Left renal cortex interstitium (tissue), 4 donors: ENCODE data around the gene PKNOX2. TPM values are rescaled to one million over a fixed set of nuclear protein-coding genes. Genes with fewer than 3 reads are reported as not detected.

Experiments
- DNase-seq, 4 donors: peaks; one replicate each; pipeline ENCODE4 v3.0.0-alpha.2; 2013; ENCODE audit warnings: low read depth in 4 of 4, low spot score in 2 of 4, missing footprints in 1 of 4
- polyA plus RNA-seq, 4 donors: library from polyadenylated mRNA; unstranded; fragments of 120-200 nt; gene quantifications; one replicate each; pipeline ENCODE4 v1.2.1, GENCODE V29; 2013; ENCODE audit not compliant: insufficient read length in 4 of 4

PKNOX2 gene
- polyA plus RNA-seq, 4 donors = 13.4 to 15.1 (median 14.4) TPM

GRCh38 chr11:125257190-125257579 is 92.6 kb downstream of the PKNOX2 start:
- DNase-seq = no peak

- no peak for DNase-seq
Observed at GRCh38 chr11:125257751-125258150, 93.2 kb downstream of the PKNOX2 start.

- DNase-seq = no peak
Observed at GRCh38 chr11:125258291-125259032, 93.9 kb downstream of the PKNOX2 start.

- DNase-seq = no peak
Observed at GRCh38 chr11:125261588-125261987, 97.0 kb downstream of the PKNOX2 start.

- DNase-seq = no peak
Observed at GRCh38 chr11:125262194-125262829, 97.8 kb downstream of the PKNOX2 start.

- no peak for DNase-seq
Observed at GRCh38 chr11:125262830-125263218, 98.3 kb downstream of the PKNOX2 start.

GRCh38 chr11:125263268-125263790 is 98.8 kb downstream of the PKNOX2 start:
- peak; percentile 87 to 91 (median 88) for DNase-seq

GRCh38 chr11:125264100-125265022 is 99.8 kb downstream of the PKNOX2 start:
- DNase-seq = no peak

- DNase-seq = no peak
Observed at GRCh38 chr11:125267548-125267947, 103.0 kb downstream of the PKNOX2 start.

- DNase-seq = no peak
Observed at GRCh38 chr11:125268611-125269010, 104.1 kb downstream of the PKNOX2 start.

GRCh38 chr11:125270106-125270505 is 105.6 kb downstream of the PKNOX2 start:
- no peak for DNase-seq

GRCh38 chr11:125270711-125271110 is 106.2 kb downstream of the PKNOX2 start:
- no peak for DNase-seq

GRCh38 chr11:125271483-125272091 is 107.0 kb downstream of the PKNOX2 start:
- DNase-seq = no peak

GRCh38 chr11:125272092-125272491 is 107.5 kb downstream of the PKNOX2 start:
- no peak for DNase-seq

- no peak for DNase-seq
Observed at GRCh38 chr11:125272821-125273220, 108.3 kb downstream of the PKNOX2 start.

GRCh38 chr11:125273519-125274000 is 109.0 kb downstream of the PKNOX2 start:
- DNase-seq = no peak

GRCh38 chr11:125274309-125274708 is 109.8 kb downstream of the PKNOX2 start:
- no peak for DNase-seq

GRCh38 chr11:125274774-125275173 is 110.2 kb downstream of the PKNOX2 start:
- no peak for DNase-seq

GRCh38 chr11:125275905-125276618 is 111.5 kb downstream of the PKNOX2 start:
- no peak for DNase-seq

GRCh38 chr11:125276619-125276976 is 112.0 kb downstream of the PKNOX2 start:
- DNase-seq = no peak
